HG02642 (cell line): ENCODE results near the gene NF1.
"Not testable (repeated sequence)": the region's sequence is repeated elsewhere in the genome, so short reads cannot be mapped to it uniquely, and the experiment has no call there.

ENCODE experiments used
- ATAC-seq: cut with Tn5 transposase; IDR thresholded peaks from one replicate; pipeline ENCODE4 v1.9.1; 2021; ENCODE audit warnings: mild to moderate bottlenecking; ENCODE audit not compliant: unreplicated experiment, poor library complexity

Gene NF1

GRCh38 chr17:31167111-31167510 lies 72.3 kb downstream of the NF1 start:
- no peak for ATAC-seq

- no peak for ATAC-seq
Measured at GRCh38 chr17:31171701-31172100, 76.9 kb downstream of the NF1 start.

- no peak for ATAC-seq
Measured at GRCh38 chr17:31172388-31172787, 77.6 kb downstream of the NF1 start.

GRCh38 chr17:31174215-31174614 lies 79.4 kb downstream of the NF1 start:
- no peak for ATAC-seq

- ATAC-seq = no peak
Measured at GRCh38 chr17:31175237-31175636, 80.5 kb downstream of the NF1 start.

GRCh38 chr17:31176143-31176542 lies 81.4 kb downstream of the NF1 start:
- not testable (repeated sequence) for ATAC-seq

- ATAC-seq = not testable (repeated sequence)
Measured at GRCh38 chr17:31178951-31179350, 84.2 kb downstream of the NF1 start.

- no peak for ATAC-seq
Measured at GRCh38 chr17:31195305-31195704, 100.5 kb downstream of the NF1 start.

GRCh38 chr17:31198026-31198425 lies 103.2 kb downstream of the NF1 start:
- no peak for ATAC-seq

GRCh38 chr17:31198666-31199065 lies 103.9 kb downstream of the NF1 start:
- ATAC-seq = not testable (repeated sequence)

GRCh38 chr17:31200287-31200686 lies 105.5 kb downstream of the NF1 start:
- no peak for ATAC-seq

GRCh38 chr17:31202968-31203367 lies 108.2 kb downstream of the NF1 start:
- no peak for ATAC-seq

GRCh38 chr17:31211352-31212012 lies 116.7 kb downstream of the NF1 start:
- no peak for ATAC-seq

- ATAC-seq = no peak
Measured at GRCh38 chr17:31216031-31216751, 121.4 kb downstream of the NF1 start.

- ATAC-seq = no peak
Measured at GRCh38 chr17:31224366-31224765, 129.6 kb downstream of the NF1 start.

GRCh38 chr17:31225831-31226230 lies 131.1 kb downstream of the NF1 start:
- ATAC-seq = no peak

- no peak for ATAC-seq
Measured at GRCh38 chr17:31226373-31226772, 131.6 kb downstream of the NF1 start.

- ATAC-seq = no peak
Measured at GRCh38 chr17:31226950-31227349, 132.2 kb downstream of the NF1 start.

GRCh38 chr17:31231852-31232251 lies 137.1 kb downstream of the NF1 start:
- ATAC-seq = no peak

GRCh38 chr17:31235110-31235509 lies 140.3 kb downstream of the NF1 start:
- no peak for ATAC-seq

GRCh38 chr17:31236137-31236536 lies 141.4 kb downstream of the NF1 start:
- ATAC-seq = no peak

- ATAC-seq = no peak
Measured at GRCh38 chr17:31236712-31237111, 141.9 kb downstream of the NF1 start.
